GM19035 (cell line): Measurements from ENCODE around the gene GRIK2.

Experiments used
- ATAC-seq: cut with Tn5 transposase; IDR thresholded peaks from one replicate; pipeline ENCODE4 v1.9.1; 2021; ENCODE audit not compliant: unreplicated experiment

Gene GRIK2

DNA sequence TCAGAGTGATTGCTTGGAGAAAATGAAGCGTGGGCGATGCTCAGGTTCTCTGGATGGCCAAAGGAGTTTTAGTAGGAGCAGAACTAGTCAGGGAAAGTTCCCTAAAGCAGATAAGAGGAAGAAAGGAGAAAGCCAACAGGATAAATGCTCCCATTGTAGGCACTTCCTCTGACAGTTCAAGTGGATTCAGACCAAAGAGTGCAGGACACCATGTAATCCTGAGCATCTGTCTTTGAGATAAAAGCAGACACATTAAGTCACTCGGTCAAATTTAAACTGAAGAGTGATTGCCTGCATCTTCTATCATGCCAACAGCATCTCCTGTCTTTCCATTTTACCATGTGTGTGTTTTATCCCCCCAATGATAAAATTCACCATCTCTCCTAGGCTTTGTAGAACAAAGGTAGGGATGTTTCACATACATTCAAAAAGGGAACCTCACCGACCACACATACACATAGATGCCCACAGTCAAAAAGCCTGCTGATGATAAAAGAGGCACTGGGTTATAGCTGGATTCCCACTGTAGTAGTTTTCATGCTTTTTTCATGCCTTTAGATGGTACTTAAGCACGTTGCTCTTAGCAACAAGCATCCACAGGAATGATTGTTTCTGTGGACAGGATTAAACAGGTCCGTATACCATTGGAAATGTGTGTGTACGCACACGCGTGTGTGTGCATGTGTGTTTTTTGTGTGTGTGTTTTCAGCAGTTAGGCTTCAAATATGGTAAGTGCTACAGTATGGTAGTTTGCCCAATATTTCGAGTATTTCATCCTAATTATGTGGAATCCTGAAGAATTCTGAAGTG lies 7.0 kb downstream of the GRIK2 start:
- no peak for ATAC-seq

DNA sequence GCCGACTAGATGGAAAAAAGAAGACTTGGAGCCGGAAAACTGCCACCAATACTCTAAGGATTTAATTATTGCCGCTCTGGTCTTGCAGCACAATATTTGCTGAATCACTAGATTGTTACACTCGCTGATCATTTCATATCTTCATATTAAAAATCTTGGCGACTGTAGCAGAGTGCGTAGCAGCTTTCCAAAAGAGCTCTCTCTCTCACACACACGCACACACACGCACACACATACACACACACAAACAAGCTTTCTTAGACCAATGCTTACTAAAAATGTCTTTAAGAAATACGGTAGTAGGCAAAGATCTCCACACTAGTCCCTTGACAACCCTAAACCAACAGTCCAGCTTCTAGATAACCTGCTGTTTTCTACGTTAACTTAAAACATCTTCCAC lies 7.7 kb downstream of the GRIK2 start:
- ATAC-seq = no peak

DNA sequence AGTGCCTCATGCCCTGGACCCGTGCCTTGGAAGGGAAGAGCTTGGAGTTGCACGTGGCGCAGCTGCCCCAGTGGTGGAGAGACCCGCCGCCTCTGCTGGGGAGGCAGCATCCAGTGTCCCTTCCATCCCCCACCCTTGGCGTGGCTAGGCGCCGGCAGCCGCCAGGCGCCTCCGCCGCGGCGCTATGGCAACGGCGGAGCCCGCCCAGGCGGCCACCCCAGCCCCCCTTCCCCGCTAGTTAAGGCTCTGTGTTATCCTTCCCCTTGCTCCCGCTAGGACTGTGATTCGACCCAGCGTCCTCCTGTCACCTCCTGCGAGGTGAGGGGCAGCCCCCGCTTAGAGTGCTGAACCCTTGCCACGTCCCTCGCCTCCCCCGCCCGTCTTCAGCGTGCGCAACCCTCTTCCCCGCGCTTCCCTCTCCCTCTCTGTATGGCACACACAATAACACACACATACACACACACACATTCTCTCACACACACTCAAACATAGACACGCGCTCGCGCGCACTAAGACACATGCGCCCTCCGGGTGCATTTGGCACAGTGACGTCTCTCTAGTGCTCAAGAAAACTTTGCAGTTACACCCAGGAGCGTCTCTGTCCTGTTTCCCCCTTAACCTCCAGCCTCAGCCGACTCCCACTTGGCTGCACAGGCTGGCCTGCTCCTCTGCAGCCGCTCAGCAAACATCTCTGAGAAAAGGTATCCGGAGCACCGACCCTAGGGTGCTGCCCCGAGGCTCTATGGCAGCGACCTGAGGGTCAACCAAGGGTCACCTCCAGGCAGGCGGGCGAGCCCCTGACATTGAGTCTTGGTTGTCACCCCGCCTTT lies 8.5 kb downstream of the GRIK2 start:
- no peak for ATAC-seq

DNA sequence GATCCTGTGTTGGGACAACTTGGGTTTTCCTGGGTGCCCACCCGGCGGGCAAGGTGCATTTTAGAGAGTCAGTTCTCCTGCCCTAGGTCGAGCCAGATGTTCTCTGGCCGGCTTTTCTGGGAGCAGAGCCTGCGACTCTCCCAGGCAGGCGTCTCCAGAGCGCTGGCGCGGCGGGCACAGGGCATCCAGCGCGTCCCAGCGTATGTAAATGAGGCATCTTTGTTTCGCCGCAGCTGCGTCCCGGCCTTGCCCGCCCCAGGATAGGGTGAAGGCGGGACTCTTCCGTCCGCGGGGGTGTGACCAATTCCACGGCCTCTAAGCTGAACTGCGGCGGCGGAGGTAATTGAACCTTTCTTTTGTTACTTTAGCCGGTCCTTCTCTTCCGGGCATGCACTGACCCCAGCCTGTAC lies 9.1 kb downstream of the GRIK2 start:
- no peak for ATAC-seq

- no peak for ATAC-seq
Observed at GRCh38 chr6:101403216-101403945, 9.9 kb downstream of the GRIK2 start.

- no peak for ATAC-seq
Observed at GRCh38 chr6:101404775-101405174, 11.3 kb downstream of the GRIK2 start.

GRCh38 chr6:101413773-101414172 lies 20.3 kb downstream of the GRIK2 start:
- no peak for ATAC-seq

- ATAC-seq = no peak
Observed at GRCh38 chr6:101417900-101418299, 24.4 kb downstream of the GRIK2 start.

- ATAC-seq = no peak
Observed at GRCh38 chr6:101422251-101422650, 28.7 kb downstream of the GRIK2 start.

DNA sequence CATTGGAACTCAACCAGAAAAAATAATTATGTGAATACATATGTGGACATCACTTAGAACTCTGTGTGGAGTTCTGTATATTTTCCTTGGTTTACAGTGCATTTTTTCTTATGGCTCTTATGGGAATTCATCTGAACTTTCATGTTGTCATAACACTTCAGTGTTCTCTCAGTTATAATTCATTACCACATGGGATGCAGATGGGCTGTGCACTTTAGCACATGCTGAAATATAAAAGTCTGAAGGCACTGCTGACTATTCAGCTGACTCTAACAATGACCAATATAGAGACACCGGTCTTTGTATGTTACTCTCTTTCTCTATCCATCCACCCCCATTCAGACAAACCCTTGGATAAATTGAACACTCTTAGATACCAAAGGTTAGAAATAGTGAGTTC lies 29.3 kb downstream of the GRIK2 start:
- no peak for ATAC-seq

DNA sequence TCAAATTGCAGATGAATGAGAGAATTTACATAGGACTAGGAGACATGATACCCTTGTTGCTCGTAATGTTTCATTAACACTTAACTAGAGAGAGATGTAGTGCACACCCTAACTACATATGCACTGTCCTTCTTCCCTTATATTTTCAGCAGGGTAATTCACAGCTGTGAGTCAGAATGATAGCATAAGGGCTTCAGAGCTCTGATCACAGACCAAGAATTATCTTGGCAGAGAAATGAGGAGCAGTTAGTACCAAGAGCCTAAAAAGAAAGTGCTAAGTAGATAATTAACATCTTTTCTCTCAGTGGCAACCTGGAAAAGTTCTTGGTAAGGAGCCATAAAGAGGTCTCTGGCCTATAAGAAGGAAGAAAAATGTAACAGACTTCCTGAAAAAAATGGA lies 35.8 kb downstream of the GRIK2 start:
- no peak for ATAC-seq

DNA sequence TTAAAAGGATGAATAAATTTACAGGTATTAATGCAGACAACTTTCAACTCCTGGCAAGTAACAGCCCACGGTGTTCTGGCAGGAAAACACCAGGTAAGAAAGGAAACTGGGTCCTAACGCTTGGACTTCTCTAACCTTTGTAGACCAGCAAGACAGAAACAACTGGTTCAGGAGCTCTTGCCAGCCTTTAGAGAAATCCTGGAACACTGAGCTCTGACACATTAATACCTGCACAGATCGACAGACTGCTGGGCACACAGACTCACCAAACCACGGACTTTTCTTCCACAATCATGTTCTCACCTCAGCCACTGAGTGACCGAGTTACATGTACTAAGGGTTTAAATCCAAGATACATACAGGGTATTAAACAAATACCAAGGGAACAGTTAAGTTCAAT lies 36.3 kb downstream of the GRIK2 start:
- ATAC-seq = no peak

GRCh38 chr6:101433141-101433540 lies 39.6 kb downstream of the GRIK2 start:
- ATAC-seq = no peak

GRCh38 chr6:101434601-101435000 lies 41.1 kb downstream of the GRIK2 start:
- ATAC-seq = no peak

- no peak for ATAC-seq
Observed at GRCh38 chr6:101435038-101435437, 41.5 kb downstream of the GRIK2 start.

GRCh38 chr6:101439790-101440189 lies 46.3 kb downstream of the GRIK2 start:
- no peak for ATAC-seq

DNA sequence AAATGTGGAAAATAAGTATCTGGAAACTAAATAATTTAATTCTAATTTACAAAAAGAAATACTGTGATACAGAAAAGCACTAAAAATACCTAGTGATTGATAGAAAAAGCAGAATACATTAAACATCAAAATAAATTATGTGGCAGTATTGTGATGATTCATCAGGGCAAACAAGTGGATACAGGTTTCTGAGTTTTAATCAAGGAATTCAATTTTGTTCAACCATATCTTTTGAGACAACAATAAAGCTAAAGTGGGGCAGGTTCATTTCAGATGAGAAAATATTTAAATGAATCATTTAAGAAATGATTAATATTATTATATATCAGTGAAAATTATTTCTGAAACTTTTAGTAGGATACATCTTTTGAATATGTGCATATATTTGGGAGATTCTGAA lies 49.8 kb downstream of the GRIK2 start:
- no peak for ATAC-seq

DNA sequence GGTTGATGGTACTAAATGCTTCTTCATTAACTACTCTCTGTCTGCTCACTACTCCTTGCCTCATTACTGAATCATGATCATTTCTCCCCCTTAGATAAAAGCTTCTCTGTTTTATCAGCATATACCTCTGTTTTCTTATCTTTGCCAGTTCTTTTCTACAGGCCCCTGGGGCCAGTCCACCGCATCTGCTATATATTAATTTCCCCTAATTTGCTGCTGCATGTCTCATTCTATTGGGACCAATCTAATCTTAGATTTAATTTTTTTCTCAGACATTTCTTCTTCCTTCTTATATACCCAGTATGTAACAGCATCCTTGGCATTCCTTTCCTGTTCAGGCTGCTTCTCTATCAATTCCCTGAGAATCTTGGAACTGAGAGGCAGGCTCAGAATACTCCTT lies 51.2 kb downstream of the GRIK2 start:
- no peak for ATAC-seq

GRCh38 chr6:101445527-101445926 lies 52.0 kb downstream of the GRIK2 start:
- no peak for ATAC-seq

GRCh38 chr6:101450901-101451300 lies 57.4 kb downstream of the GRIK2 start:
- ATAC-seq = no peak

GRCh38 chr6:101451981-101452380 lies 58.5 kb downstream of the GRIK2 start:
- no peak for ATAC-seq

DNA sequence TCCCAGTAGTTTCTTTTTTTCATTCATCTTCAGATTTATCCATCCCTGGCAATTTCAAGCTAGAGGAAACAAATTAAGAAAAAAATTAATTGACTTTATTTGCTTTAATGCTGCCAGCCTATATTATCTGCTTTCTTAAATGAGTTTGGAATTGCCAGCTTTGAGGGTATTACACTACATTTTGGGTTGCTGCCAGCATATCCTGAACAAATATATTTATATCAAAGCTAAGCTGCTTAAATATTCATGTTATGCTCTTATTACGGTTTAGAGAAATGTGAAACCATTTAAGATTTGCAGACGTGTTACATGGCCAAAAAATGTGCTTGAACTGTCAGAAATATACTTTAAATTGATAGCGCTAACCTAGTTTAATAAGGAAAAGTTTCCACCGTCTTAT lies 59.7 kb downstream of the GRIK2 start:
- no peak for ATAC-seq
